ENCODE results near the gene STT3B.

GRCh38 chr3:31567036-31567435, 34.3 kb downstream of the STT3B start:
- TF ChIP-seq POLR2AphosphoS5 (IDR thresholded peaks at IDR 0.05) (no peak), POLR2A (IDR thresholded peaks at IDR 0.05) (no peak), EP300 (IDR thresholded peaks at IDR 0.05) (no peak)
- TF ChIP-seq, protein P1, sequence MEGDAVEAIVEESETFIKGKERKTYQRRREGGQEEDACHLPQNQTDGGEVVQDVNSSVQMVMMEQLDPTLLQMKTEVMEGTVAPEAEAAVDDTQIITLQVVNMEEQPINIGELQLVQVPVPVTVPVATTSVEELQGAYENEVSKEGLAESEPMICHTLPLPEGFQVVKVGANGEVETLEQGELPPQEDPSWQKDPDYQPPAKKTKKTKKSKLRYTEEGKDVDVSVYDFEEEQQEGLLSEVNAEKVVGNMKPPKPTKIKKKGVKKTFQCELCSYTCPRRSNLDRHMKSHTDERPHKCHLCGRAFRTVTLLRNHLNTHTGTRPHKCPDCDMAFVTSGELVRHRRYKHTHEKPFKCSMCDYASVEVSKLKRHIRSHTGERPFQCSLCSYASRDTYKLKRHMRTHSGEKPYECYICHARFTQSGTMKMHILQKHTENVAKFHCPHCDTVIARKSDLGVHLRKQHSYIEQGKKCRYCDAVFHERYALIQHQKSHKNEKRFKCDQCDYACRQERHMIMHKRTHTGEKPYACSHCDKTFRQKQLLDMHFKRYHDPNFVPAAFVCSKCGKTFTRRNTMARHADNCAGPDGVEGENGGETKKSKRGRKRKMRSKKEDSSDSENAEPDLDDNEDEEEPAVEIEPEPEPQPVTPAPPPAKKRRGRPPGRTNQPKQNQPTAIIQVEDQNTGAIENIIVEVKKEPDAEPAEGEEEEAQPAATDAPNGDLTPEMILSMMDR (IDR thresholded peaks at IDR 0.05): no peak
